ENCODE measurements around the gene SPATS2L.

SPATS2L gene

DNA sequence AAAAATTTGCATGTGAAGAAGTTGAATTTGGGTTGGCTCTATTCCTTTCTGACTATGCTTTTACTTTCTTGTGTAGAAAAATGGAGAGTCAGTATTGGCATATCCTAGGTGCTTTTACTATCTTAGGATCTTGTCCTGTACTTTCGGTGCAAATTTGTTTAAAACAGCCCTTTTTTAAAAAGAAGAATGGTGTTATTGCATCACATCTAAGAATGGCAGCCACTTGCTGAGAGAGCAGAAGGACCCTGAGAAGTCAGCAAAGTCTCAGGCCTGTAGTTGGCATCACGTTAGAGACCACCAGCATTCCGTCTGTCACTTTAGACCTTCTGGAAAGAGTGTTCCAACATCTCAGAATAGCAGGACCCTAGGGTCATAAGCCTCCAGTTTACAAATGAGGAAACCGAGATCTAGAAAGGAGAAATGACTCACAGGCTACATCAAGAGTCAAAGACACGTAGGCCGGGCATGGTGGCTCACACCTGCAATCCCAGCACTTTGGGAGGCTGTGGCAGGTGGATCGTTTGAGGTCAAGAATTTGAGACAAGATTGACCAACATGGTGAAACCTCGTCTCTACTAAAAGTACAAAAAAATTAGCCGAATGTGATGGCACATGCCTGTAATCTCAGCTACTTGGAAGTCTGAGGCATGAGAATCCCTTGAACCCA, 42.5 kb downstream of the SPATS2L start:
- in situ Hi-C loops (cut with HindIII; ENCODE audit: low sequenced_read_pairs) = no loop called here

GRCh38 chr2:200349868-200350267, 43.4 kb downstream of the SPATS2L start:
- in situ Hi-C loops (cut with HindIII; ENCODE audit: low sequenced_read_pairs) = no loop called here

DNA sequence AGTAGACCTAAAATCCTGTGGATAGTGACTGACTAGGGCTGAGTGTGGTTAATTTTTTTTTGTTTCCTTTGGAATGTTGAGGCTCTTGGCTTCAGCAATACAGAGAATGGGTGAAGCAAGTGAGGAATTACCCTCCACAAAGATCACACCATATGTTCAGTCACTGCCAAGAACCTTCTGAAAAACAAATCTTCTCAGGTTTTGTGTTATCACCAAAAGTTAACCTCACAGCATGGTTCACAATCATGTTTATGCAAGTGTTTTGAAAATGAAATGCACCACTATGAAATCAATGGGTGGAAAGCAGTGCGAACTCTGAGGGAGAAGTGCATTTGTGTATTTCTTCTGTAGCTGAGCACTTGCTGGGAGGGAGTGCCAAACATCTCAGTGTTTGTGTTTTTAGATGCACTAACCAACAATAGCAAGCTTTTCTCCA, 44.4 kb downstream of the SPATS2L start:
- in situ Hi-C loops (cut with HindIII; ENCODE audit: low sequenced_read_pairs) = no loop called here

DNA sequence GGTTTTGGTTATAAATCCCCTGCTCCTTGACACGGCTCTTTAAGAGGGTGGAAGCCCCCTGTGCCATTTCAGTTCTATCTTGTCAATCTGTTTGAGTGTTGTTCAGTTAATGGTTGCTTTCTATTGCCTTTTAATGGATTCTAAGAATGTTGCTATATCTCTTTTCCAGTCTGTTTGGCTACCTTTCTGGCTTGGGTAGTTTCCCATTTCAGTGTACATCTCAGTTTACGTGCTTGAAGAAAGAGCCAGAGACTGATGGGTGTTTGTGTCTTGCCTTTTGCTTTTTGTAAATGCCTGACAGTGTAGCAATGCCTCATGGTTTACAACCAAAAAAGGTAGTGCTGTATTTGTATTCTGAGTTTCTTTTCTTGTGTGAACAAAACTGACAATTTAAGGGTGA, 45.3 kb downstream of the SPATS2L start:
- in situ Hi-C loops (cut with HindIII; ENCODE audit: low sequenced_read_pairs) = no loop called here

DNA sequence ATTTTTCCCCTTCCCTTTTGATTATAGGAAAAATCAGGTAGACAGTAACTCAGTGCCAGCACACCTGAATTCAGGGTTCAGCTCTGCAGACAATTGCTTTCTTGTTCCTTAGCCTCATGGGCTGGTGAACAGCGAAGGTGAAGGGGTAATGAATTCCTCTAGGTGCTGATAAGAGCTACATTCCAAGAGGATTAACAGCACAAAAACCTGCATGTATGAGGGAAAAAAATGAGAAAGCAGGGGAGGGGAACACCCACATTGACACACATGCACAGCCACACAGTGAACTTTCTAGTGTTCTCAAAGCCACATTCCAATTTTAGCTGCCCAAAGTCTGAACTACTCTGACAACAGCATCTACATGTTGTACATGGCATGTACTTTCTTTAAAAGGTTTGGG, 46.1 kb downstream of the SPATS2L start:
- in situ Hi-C loops (cut with HindIII; ENCODE audit: low sequenced_read_pairs) = no loop called here

GRCh38 chr2:200353120-200353519, 46.6 kb downstream of the SPATS2L start:
- in situ Hi-C loops (cut with HindIII; ENCODE audit: low sequenced_read_pairs) = no loop called here

GRCh38 chr2:200353874-200354273, 47.4 kb downstream of the SPATS2L start:
- in situ Hi-C loops (cut with HindIII; ENCODE audit: low sequenced_read_pairs) = no loop called here

- in situ Hi-C loops (cut with HindIII; ENCODE audit: low sequenced_read_pairs) = no loop called here
These were observed 48.6 kb downstream of the SPATS2L start for GRCh38 chr2:200354833-200355751.

DNA sequence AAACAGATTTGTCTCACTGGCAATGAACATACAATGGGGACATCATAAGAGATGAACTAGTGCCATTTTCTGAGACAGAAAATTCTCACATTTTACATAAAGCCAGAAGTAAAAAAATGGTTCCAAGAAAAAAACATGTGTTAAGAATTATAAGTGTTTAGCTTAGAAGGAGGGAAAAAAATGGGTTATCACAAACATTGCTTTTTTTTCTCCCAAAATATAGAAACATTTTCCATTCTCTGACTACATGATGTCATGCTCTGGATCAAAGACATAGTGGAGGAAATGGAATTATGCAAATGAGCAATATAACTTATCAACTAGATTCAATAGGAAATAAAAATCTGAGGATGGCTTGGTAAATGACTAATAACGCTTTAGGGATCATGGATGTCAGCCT, 49.8 kb downstream of the SPATS2L start:
- in situ Hi-C loops (cut with HindIII; ENCODE audit: low sequenced_read_pairs) = no loop called here

DNA sequence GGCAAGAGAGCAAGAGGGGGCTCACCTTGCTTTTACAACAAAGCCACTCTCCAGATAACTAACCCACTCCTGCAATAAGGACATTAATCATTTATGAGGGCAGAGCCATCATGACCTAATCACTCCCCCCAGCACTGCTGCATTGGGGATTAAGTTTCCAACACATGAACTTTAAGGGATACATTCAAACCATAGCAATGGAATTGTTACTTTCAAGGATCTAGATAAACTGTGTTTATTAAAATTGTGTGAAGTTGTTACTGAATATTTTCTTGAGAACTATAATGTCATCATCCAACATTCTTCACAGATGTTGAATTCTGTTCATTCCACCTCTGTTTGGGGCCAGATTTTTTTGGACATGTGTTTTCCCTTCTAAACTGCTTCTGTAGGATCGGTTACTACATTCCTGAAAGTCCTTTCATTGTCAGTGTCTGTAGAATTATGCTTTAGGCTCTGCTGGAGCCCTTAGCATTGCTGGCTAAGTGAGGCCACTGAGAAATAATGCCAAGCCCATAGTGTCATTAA, 50.4 kb downstream of the SPATS2L start:
- in situ Hi-C loops (cut with HindIII; ENCODE audit: low sequenced_read_pairs) = no loop called here

- in situ Hi-C loops (cut with HindIII; ENCODE audit: low sequenced_read_pairs) = no loop called here
These were observed 51.4 kb downstream of the SPATS2L start for GRCh38 chr2:200357845-200358244.

DNA sequence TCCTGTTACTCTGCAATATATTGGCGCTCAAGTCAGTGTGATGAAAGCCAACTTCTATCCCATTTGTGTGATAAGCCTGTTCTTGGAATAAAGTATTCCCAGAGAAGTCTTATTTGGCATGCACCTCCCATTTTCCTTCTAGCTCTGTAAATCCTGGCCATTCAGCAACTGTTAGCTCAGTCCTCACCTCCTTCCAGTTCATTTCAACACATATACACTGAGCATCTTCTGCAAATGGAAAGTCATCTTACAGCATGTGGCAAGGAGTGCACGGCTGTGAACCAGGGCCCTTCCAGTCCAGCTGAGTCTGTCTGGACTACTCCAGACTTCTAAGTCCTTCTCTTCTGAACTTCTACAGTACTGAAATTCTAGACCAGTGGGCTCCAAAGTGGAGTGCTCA, 53.1 kb downstream of the SPATS2L start:
- in situ Hi-C loops (cut with HindIII; ENCODE audit: low sequenced_read_pairs) = no loop called here

DNA sequence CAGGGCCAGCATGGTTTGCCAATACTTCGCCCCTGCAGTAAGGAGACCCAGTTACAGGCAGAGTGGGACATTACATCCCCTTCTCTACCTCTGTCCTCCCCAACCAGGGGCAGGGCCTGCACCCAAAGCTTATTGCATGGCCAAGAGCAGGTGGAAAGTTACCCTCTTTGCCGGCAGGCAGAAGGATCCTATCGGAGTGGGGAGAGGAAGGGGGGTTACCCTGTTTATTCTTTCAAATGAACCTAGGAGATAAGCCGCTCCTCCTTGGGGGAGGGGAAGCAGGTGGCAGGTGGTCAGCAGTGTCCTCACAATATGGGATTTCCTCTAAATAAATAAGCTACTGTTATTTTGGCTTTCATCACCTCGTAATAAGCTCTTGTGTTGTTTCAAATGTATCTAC, 53.9 kb downstream of the SPATS2L start:
- in situ Hi-C loops (cut with HindIII; ENCODE audit: low sequenced_read_pairs) = no loop called here

DNA sequence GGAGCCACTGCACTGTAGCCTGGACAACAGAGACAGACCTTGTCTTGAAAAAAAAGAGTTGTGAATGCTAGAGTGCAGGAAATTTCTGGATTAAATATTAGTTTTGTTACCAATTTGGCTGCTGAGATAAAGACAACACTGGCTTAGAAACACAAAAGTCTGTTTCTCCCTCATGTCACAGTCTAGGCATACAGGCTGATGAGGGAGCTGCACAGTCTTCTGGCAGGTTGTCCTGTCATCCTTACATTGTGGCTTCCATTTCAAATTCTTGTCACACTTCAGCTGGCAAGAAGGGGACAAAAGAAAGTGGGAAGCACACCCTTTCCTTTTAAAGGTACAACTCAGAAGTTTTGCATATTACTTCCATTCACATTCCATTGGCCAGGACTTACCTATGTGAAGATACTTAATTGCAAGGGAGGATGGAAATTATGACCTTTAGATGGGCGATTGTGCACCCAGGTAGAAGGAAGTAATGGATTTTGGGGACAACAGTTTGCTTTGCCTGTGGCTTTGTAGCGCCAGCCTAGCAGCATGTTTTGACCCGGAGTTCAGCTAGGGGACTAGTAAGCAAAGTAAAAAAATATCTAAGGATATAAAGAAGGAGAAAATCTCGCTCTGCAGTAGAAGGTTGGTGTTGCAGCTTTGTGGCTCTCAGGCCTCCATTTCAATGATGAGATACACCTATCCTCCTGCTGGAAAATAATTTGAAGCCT, 55.9 kb downstream of the SPATS2L start:
- in situ Hi-C loops (cut with HindIII; ENCODE audit: low sequenced_read_pairs) = no loop called here

GRCh38 chr2:200363279-200363678, 56.8 kb downstream of the SPATS2L start:
- in situ Hi-C loops (cut with HindIII; ENCODE audit: low sequenced_read_pairs) = no loop called here

DNA sequence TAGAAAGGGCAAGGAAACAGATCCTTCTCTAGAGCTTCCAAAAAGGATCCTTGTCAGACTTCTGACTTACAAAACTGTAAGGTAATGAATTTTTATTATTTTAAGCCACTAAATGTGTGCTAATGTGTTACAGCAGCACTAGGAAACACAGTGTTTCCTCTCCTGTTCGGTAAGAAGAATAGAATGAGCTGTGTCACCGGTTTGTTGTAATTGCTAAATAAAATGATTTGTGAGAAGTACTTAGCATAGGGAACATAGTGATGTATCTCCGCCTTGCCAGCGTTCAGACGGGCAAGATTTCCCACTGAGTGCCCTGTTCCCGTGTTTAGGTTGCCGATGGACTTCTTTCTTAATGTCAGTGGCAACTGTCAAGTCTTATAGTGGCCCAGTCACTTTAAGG, 57.6 kb downstream of the SPATS2L start:
- in situ Hi-C loops (cut with HindIII; ENCODE audit: low sequenced_read_pairs) = no loop called here

- in situ Hi-C loops (cut with HindIII; ENCODE audit: low sequenced_read_pairs) = no loop called here
These were observed 58.1 kb downstream of the SPATS2L start for GRCh38 chr2:200364620-200365019.

DNA sequence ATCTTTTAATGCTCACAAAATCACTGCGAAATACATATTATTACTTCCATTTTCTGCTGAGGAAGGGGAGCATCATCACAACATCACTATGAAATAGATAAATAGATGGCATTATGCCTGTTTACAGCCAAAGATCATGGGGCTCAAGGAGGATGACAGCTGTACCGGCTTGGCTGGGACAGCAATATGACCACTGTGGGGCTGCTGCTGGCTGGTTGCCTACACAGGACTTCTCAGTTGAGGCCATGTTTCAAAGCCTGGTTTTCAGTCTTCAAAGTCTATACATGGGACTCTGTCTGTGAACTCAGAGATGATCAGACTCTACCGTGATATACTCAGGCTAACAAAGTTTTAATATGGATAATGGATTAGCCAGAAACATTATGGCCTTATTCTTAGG, 58.7 kb downstream of the SPATS2L start:
- in situ Hi-C loops (cut with HindIII; ENCODE audit: low sequenced_read_pairs) = no loop called here

DNA sequence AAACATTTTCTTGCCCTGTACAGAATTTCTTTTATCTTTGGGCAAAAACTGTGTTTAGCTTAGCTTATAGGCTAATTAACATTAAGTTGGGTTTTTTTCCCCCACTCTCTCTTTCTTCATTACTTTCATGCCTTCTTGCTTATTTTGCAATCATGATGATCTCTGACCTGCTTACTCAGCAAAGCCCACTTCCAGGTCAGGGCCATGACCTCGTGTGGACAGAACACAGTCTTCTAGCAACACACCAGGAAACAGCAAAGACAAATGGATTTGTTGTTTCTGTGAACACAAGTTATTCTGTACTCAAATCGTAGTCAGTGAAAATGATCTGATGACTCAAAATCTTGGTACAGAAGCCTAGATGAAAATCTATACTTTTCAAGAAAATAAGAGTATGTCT, 60.7 kb downstream of the SPATS2L start:
- in situ Hi-C loops (cut with HindIII; ENCODE audit: low sequenced_read_pairs) = no loop called here

DNA sequence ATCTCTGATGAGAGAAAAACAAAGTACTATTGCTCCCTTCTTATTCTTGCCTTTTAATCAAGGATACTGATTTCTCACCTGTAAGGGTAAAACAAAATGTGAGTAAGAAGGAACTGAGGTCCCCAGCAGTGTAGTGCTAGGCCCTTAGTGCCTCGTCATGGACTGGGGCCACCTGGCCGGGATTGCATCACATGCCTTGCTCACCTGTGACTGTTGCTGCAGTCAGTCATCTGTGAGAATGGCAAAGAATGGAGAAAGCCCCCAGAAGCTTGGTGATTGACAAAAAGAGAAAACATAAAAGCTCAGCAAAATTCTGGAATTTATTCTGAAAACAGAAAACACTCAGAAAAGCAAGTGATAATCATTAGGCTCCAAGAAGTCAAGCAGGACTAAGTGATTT, 63.4 kb downstream of the SPATS2L start:
- in situ Hi-C loops (cut with HindIII; ENCODE audit: low sequenced_read_pairs) = no loop called here

GRCh38 chr2:200373231-200373630, 66.7 kb downstream of the SPATS2L start:
- in situ Hi-C loops (cut with HindIII; ENCODE audit: low sequenced_read_pairs) = no loop called here
